Measurements from ENCODE around the gene CEACAM7. TPM values are rescaled to one million over a fixed set of nuclear protein-coding genes. Genes with fewer than 3 reads are reported as not detected.

Gene CEACAM7
- total RNA-seq: 0.71 TPM in 1 of 2 replicates, not detected in the other

GRCh38 chr19:41688098-41688497 is at the start of gene CEACAM7:
Gene CEACAM7, minus strand, starts transcription at chr19:41688270. Its CDS starts 105 bp downstream, at chr19:41688165.

GRCh38 chr19:41708481-41708880 is 20.4 kb upstream of the CEACAM7 start, which contains the start of gene CEACAM5:
Gene CEACAM5, plus strand, starts transcription at chr19:41708626. Its CDS starts 106 bp downstream, at chr19:41708732.

GRCh38 chr19:41626877-41627276 is 61.2 kb downstream of the CEACAM7 start, which contains the start of gene CEACAM4:
Gene CEACAM4, minus strand, starts transcription at chr19:41627074. Its CDS starts 111 bp downstream, at chr19:41626963.

Other genes starting within 250 kb of the CEACAM7 start
- gene DMAC2, start 248.4 kb downstream of the CEACAM7 start, total RNA-seq: 46.4 and 48.8 TPM in 2 replicates
- not detected in 2 replicates for gene ERICH4, start 245.1 kb downstream of the CEACAM7 start, total RNA-seq
- gene CEACAM21, start 112.1 kb downstream of the CEACAM7 start, total RNA-seq: not detected in 2 replicates
- gene CEACAM4, start 61.2 kb downstream of the CEACAM7 start, total RNA-seq: not detected in 2 replicates
- gene CEACAM5, start 20.4 kb upstream of the CEACAM7 start, total RNA-seq: 9.5 and 24.6 TPM in 2 replicates
- 25.0 and 35.1 TPM in 2 replicates for gene CEACAM6, start 67.3 kb upstream of the CEACAM7 start, total RNA-seq
- not detected in 2 replicates for gene CEACAM3, start 108.3 kb upstream of the CEACAM7 start, total RNA-seq
- not detected in 2 replicates for gene LYPD4, start 156.4 kb upstream of the CEACAM7 start, total RNA-seq
- gene DMRTC2, start 156.8 kb upstream of the CEACAM7 start, total RNA-seq: not detected in 2 replicates
- 2,184 and 2,295 TPM in 2 replicates for gene RPS19, start 172.0 kb upstream of the CEACAM7 start, total RNA-seq
- gene CD79A, start 189.0 kb upstream of the CEACAM7 start, total RNA-seq: not detected in 2 replicates
- gene ARHGEF1, start 194.9 kb upstream of the CEACAM7 start, total RNA-seq: 50.2 and 63.1 TPM in 2 replicates
- 0.07 TPM in 1 of 2 replicates, not detected in the other for gene ERFL, start 240.2 kb upstream of the CEACAM7 start, total RNA-seq

Measured in airway epithelial cell (primary cell).